GM23248 (cell line): ENCODE data around the gene ZC3H14.

Experiments
- EZH2 ChIP-seq: fragments of 200-600 bp; sonication (generic); IDR thresholded peaks from 2 replicates; pipeline ENCODE4 v1.6.1; 2018; ENCODE audit warnings: antibody characterized with exemption, mild to moderate bottlenecking; ENCODE audit not compliant: insufficient read depth, poor library complexity, severe bottlenecking
- EZH2phosphoT487 ChIP-seq: fragments of 200-600 bp; sonication (generic); IDR thresholded peaks from 2 replicates; pipeline ENCODE4 v1.6.1; 2018; ENCODE audit warnings: antibody characterized with exemption, moderate library complexity, mild to moderate bottlenecking, low read depth; ENCODE audit not compliant: insufficient read depth

GRCh38 chr14:88546621-88547385 lies 16.0 kb upstream of the ZC3H14 start:
- TF ChIP-seq EZH2phosphoT487 (no peak), EZH2 (no peak)
